HFFc6 (cell line): ENCODE data around the gene SCFD1. TPM values are rescaled to one million over a fixed set of nuclear protein-coding genes. Genes with fewer than 3 reads are reported as not detected.

Experiments
- DNase-seq: peaks from one replicate; pipeline ENCODE4 v3.0.0-alpha.2; 2018
- H3K27ac Mint-ChIP-seq: 2 replicates; pipeline ENCODE4 v1.8.0; 2020; ENCODE audit warnings: mild to moderate bottlenecking, mixed read lengths
- H3K27me3 Mint-ChIP-seq: 2 replicates; pipeline ENCODE4 v1.8.0; 2021; ENCODE audit warnings: mild to moderate bottlenecking, moderate library complexity, mixed read lengths; ENCODE audit not compliant: insufficient read depth
- H3K36me3 Mint-ChIP-seq: 2 replicates; pipeline ENCODE4 v1.8.0; 2021; ENCODE audit warnings: low read depth, mixed read lengths
- H3K4me1 Mint-ChIP-seq: 2 replicates; pipeline ENCODE4 v1.8.0; 2020; ENCODE audit warnings: low read depth, mixed read lengths
- H3K4me3 Mint-ChIP-seq: 2 replicates; pipeline ENCODE4 v1.8.0; 2020; ENCODE audit warnings: mild to moderate bottlenecking, moderate library complexity, mixed read lengths
- H3K9me3 Mint-ChIP-seq: 2 replicates; pipeline ENCODE4 v1.8.0; 2020; ENCODE audit warnings: mild to moderate bottlenecking, mixed read lengths
- CTCF ChIP-seq: fragments of 200-600 bp; sonication (generic); IDR thresholded peaks from 2 replicates; pipeline ENCODE4 v1.5.0; 2021; ENCODE audit warnings: antibody characterized with exemption, mild to moderate bottlenecking
- total RNA-seq, 6 experiments: library from RNA; stranded (reverse); fragmentation: NEBNext Ultra II Directional; extraction: Animal tissue kit (Norgen Biotek cat#: 25700); gene quantifications; 2 replicates in 1 of 6; 3 replicates in 5 of 6; pipeline ENCODE4 v1.2.3, GENCODE V29; 2021

The SCFD1 gene
- total RNA-seq, 6 experiments from 2014 or later: 105 to 126 (median 113) TPM

- TF ChIP-seq CTCF: no peak
- DNase-seq: no peak
- Mint-ChIP-seq H3K4me1 (peaks cover 49% of the 10 kb centered on the region), H3K27me3 (no peaks in the 10 kb centered on the region; the same call in none of the 2 replicates), H3K36me3 (peaks cover 40% of the 10 kb centered on the region), H3K4me3 (no peak overlapping the region), H3K9me3 (peaks cover 6% of the 10 kb centered on the region), H3K27ac (no peak overlapping the region; the same call in 1 of the 2 replicates)
Observed at GRCh38 chr14:30580616-30581282, 41.4 kb upstream of the SCFD1 start.

- DNase-seq: no peak
- no peaks in the 10 kb centered on the region; the same call in none of the 2 replicates for H3K27me3 Mint-ChIP-seq
- peaks cover 44% of the 10 kb centered on the region for H3K4me1 Mint-ChIP-seq
- H3K27ac Mint-ChIP-seq: no peak overlapping the region
- peaks cover 6% of the 10 kb centered on the region for H3K9me3 Mint-ChIP-seq
- H3K4me3 Mint-ChIP-seq: no peak overlapping the region
- H3K36me3 Mint-ChIP-seq: peaks cover 40% of the 10 kb centered on the region
- no peak for TF ChIP-seq CTCF
Observed at GRCh38 chr14:30581283-30581625, 40.9 kb upstream of the SCFD1 start.

GRCh38 chr14:30582376-30582775 lies 39.7 kb upstream of the SCFD1 start:
- TF ChIP-seq CTCF: no peak
- H3K36me3 Mint-ChIP-seq: peaks cover 40% of the 10 kb centered on the region
- H3K27me3 Mint-ChIP-seq: no peaks in the 10 kb centered on the region; the same call in none of the 2 replicates
- H3K4me3 Mint-ChIP-seq: no peak overlapping the region
- H3K4me1 Mint-ChIP-seq: peaks cover 35% of the 10 kb centered on the region
- H3K9me3 Mint-ChIP-seq: peaks cover 6% of the 10 kb centered on the region
- H3K27ac Mint-ChIP-seq: no peak overlapping the region
- no peak for DNase-seq

GRCh38 chr14:30584058-30584630 lies 38.0 kb upstream of the SCFD1 start:
- Mint-ChIP-seq H3K9me3 (peaks cover 6% of the 10 kb centered on the region), H3K27me3 (no peaks in the 10 kb centered on the region; the same call in none of the 2 replicates)

GRCh38 chr14:30585204-30585603 lies 36.9 kb upstream of the SCFD1 start:
- Mint-ChIP-seq H3K4me3 (no peak overlapping the region), H3K27me3 (no peaks in the 10 kb centered on the region; the same call in none of the 2 replicates), H3K27ac (no peak overlapping the region), H3K9me3 (peaks cover 6% of the 10 kb centered on the region), H3K4me1 (peaks cover 36% of the 10 kb centered on the region), H3K36me3 (peaks cover 55% of the 10 kb centered on the region)
- no peak for DNase-seq
- TF ChIP-seq CTCF: no peak

More at GRCh38 chr14:30584058-30584630, 38.0 kb upstream of the SCFD1 start:
- H3K4me3 Mint-ChIP-seq: no peak overlapping the region
- H3K4me1 Mint-ChIP-seq: peaks cover 29% of the 10 kb centered on the region
- H3K36me3 Mint-ChIP-seq: peaks cover 44% of the 10 kb centered on the region
- TF ChIP-seq CTCF: no peak
- no peak overlapping the region for H3K27ac Mint-ChIP-seq
- no peak for DNase-seq
